Lung (tissue), 12 donors: ENCODE results near the gene SNTG2. TPM values are rescaled to one million over a fixed set of nuclear protein-coding genes. Genes with fewer than 3 reads are reported as not detected.

Source experiments
- ATAC-seq: fragments of 200-7000 bp; cut with Tn5 transposase; one replicate; pipeline ENCODE4 v1.9.1; 2020; ENCODE audit warnings: moderate number of reproducible peaks; ENCODE audit not compliant: insufficient read depth, low FRiP score
- DNase-seq, 3 donors: peaks; one replicate each; pipeline ENCODE4 v3.0.0-alpha.2; 2013 to 2017
- H3K27ac ChIP-seq, 2 donors: one replicate each; pipeline ENCODE4 v1.5.1; 2013; ENCODE audit warnings: mild to moderate bottlenecking in 2 of 2, moderate library complexity in 2 of 2, control low read depth in 1 of 2, inconsistent platforms in 1 of 2, low read depth in 1 of 2, low read length in 1 of 2
- H3K27me3 ChIP-seq, 3 donors: one replicate each; pipeline ENCODE4 v1.5.1; 2013; ENCODE audit warnings: low read length in 2 of 3; ENCODE audit not compliant: control insufficient read depth in 3 of 3, insufficient read depth in 3 of 3
- H3K36me3 ChIP-seq, 4 donors: one replicate each; pipeline ENCODE4 v1.5.1; 2013; ENCODE audit warnings: low read length in 4 of 4, mild to moderate bottlenecking in 1 of 4, moderate library complexity in 1 of 4; ENCODE audit not compliant: control insufficient read depth in 4 of 4, insufficient read depth in 4 of 4
- H3K4me1 ChIP-seq, 5 donors: one replicate each; pipeline ENCODE4 v1.5.1; 2013; ENCODE audit warnings: low read length in 5 of 5, mild to moderate bottlenecking in 2 of 5, moderate library complexity in 1 of 5; ENCODE audit not compliant: control insufficient read depth in 5 of 5, insufficient read depth in 5 of 5
- H3K4me3 ChIP-seq: one replicate; pipeline ENCODE4 v1.5.1; 2013; ENCODE audit warnings: mild to moderate bottlenecking, control low read depth, moderate library complexity
- H3K9ac ChIP-seq, 2 donors: one replicate each; pipeline ENCODE4 v1.5.1; 2013; ENCODE audit warnings: low read length in 2 of 2, control low read depth in 1 of 2; ENCODE audit not compliant: insufficient read depth in 1 of 2
- H3K9me3 ChIP-seq, 4 donors: one replicate each; pipeline ENCODE4 v1.5.1; 2013; ENCODE audit warnings: low read length in 3 of 4, mild to moderate bottlenecking in 1 of 4, moderate library complexity in 1 of 4; ENCODE audit not compliant: control insufficient read depth in 4 of 4, insufficient read depth in 3 of 4
- WGBS, 2 donors: extraction: QIAGEN DNeasy Blood & Tissue Kit; methylation state at CpG; one replicate each; pipeline ENCODE4 v1.1.7; 2013; 5-methylcytosine and 5-hydroxymethylcytosine counted together
- polyA plus RNA-seq, 2 donors: library from polyadenylated mRNA; stranded (reverse); fragments of 200-250 nt; gene quantifications; one replicate each; pipeline ENCODE4 v1.2.1, GENCODE V29; 2013
- total RNA-seq, 2 donors: library from RNA; depleted of rRNA in 1 of 2; stranded (reverse); fragments of >200 nt in 1 of 2; gene quantifications; one replicate each; pipeline ENCODE4 v1.2.1, GENCODE V29; 2014 to 2021
- TF ChIP-seq, protein P1 (sequence below): IDR thresholded peaks from 2 replicates; pipeline ENCODE4 v1.5.1; 2012; ENCODE audit warnings: mild to moderate bottlenecking; ENCODE audit errors: control extremely low read depth, extremely low read depth
- donor health status: control.
- donor health status: control.
- donor health status: Bipolar disorder and iron deficiency.
- donor health status: healthy.
- donor health status: DM: yes; HTN: yes; CAD: no.

Gene SNTG2
- total and polyA plus RNA-seq, 4 donors, result 0.31 to 1.8 (median 1.2) TPM

- Histone ChIP-seq H3K4me3 (no peak overlapping the region), H3K27ac (no peak overlapping the region), H3K9ac (no peak overlapping the region), H3K4me1 (peaks cover 0 to 4% (median 0%) of the 10 kb centered on the region in 5 donors), H3K36me3 (no peaks in the 10 kb centered on the region), H3K27me3 (no peaks in the 10 kb centered on the region), H3K9me3 (no peaks in the 10 kb centered on the region)
- ATAC-seq, result no peak
- 86 to 91% methylated on average over 14 of the region's 14 CpGs for WGBS, 2 donors
- TF ChIP-seq, protein P1, sequence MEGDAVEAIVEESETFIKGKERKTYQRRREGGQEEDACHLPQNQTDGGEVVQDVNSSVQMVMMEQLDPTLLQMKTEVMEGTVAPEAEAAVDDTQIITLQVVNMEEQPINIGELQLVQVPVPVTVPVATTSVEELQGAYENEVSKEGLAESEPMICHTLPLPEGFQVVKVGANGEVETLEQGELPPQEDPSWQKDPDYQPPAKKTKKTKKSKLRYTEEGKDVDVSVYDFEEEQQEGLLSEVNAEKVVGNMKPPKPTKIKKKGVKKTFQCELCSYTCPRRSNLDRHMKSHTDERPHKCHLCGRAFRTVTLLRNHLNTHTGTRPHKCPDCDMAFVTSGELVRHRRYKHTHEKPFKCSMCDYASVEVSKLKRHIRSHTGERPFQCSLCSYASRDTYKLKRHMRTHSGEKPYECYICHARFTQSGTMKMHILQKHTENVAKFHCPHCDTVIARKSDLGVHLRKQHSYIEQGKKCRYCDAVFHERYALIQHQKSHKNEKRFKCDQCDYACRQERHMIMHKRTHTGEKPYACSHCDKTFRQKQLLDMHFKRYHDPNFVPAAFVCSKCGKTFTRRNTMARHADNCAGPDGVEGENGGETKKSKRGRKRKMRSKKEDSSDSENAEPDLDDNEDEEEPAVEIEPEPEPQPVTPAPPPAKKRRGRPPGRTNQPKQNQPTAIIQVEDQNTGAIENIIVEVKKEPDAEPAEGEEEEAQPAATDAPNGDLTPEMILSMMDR, result no peak
- no peak for DNase-seq
These were observed 34.7 kb upstream of the SNTG2 start for GRCh38 chr2:915979-916378.

DNA sequence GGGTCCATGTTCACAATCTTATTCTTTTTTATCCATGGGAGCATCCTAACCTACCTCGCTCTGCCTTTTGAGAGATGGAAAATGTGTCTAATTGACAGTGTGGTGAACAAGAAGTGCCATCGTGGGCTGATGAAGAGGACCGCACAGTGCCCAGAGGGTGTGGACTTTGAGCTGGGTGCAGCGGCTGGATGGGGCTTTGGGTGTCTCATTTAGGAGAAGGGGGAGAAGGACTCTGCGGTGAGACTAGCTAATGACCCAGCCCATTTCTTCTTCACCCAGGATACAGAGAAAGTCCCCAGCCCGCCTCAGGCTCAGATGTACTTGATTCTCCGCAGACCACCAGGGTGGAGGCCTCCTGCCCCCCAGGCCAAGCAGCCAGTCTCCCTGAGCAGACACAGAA, 33.7 kb upstream of the SNTG2 start:
- Histone ChIP-seq H3K9me3 (no peaks in the 10 kb centered on the region), H3K4me3 (no peak overlapping the region), H3K4me1 (peaks cover 0 to 4% (median 0%) of the 10 kb centered on the region in 5 donors), H3K27ac (no peak overlapping the region), H3K27me3 (no peaks in the 10 kb centered on the region), H3K9ac (no peak overlapping the region), H3K36me3 (no peaks in the 10 kb centered on the region)
- DNase-seq, result no peak
- 93 to 98% methylated on average over 7 of the region's 7 CpGs for WGBS, 2 donors
- TF ChIP-seq, protein P1, result no peak
- ATAC-seq, result no peak

GRCh38 chr2:919672-920071, 31.0 kb upstream of the SNTG2 start:
- no peak for DNase-seq
- H3K9me3 ChIP-seq, result no peaks in the 10 kb centered on the region
- H3K4me3 ChIP-seq, result no peak overlapping the region
- H3K9ac ChIP-seq, result no peak overlapping the region
- H3K36me3 ChIP-seq, result no peaks in the 10 kb centered on the region
- peaks cover 0 to under 1% (median 0%) of the 10 kb centered on the region in 3 donors for H3K27me3 ChIP-seq
- TF ChIP-seq, protein P1, result no peak
- no peak for ATAC-seq
- H3K4me1 ChIP-seq, result peaks cover 0 to 4% (median 0%) of the 10 kb centered on the region in 5 donors
- H3K27ac ChIP-seq, result no peak overlapping the region

DNA sequence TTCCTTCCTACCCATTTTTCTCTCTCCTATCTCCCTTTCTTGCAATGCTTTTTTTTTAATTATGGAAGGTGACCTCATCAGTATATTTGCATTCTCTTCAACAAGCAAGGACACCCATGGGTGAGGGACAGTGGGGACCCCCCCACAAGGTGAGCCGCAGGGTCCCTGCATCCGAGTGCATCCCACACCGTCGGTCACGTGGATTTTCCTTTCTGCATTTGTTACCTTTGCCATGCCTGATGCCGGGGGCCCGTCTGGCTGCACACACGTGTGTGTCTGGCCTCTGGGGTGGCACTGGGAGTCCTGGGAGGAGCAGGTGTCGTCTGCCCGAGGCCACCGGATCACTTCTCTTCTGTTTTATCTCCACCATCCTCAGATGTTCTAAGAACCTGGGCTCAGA, 30.1 kb upstream of the SNTG2 start:
- WGBS, 2 donors, result 87 to 92% methylated on average over 11 of the region's 11 CpGs
- ATAC-seq, result no peak
- no peak overlapping the region for H3K4me3 ChIP-seq
- no peak overlapping the region for H3K27ac ChIP-seq
- H3K27me3 ChIP-seq, result peaks cover 0 to 2% (median 0%) of the 10 kb centered on the region in 3 donors
- H3K9ac ChIP-seq, result no peak overlapping the region
- no peaks in the 10 kb centered on the region for H3K36me3 ChIP-seq
- H3K9me3 ChIP-seq, result no peaks in the 10 kb centered on the region
- TF ChIP-seq, protein P1, result no peak
- no peak for DNase-seq
- peaks cover 0 to 4% (median 0%) of the 10 kb centered on the region in 5 donors for H3K4me1 ChIP-seq
